ENCODE results near the gene NAA80. TPM values are rescaled to one million over a fixed set of nuclear protein-coding genes. Genes with fewer than 3 reads are reported as not detected.

The NAA80 gene
- total and polyA plus RNA-seq, 2 of the 13 experiments (the other 11 are each of a cell fraction or from before 2014, with no cell fraction given) = 3.4 to 8.7 TPM

DNA sequence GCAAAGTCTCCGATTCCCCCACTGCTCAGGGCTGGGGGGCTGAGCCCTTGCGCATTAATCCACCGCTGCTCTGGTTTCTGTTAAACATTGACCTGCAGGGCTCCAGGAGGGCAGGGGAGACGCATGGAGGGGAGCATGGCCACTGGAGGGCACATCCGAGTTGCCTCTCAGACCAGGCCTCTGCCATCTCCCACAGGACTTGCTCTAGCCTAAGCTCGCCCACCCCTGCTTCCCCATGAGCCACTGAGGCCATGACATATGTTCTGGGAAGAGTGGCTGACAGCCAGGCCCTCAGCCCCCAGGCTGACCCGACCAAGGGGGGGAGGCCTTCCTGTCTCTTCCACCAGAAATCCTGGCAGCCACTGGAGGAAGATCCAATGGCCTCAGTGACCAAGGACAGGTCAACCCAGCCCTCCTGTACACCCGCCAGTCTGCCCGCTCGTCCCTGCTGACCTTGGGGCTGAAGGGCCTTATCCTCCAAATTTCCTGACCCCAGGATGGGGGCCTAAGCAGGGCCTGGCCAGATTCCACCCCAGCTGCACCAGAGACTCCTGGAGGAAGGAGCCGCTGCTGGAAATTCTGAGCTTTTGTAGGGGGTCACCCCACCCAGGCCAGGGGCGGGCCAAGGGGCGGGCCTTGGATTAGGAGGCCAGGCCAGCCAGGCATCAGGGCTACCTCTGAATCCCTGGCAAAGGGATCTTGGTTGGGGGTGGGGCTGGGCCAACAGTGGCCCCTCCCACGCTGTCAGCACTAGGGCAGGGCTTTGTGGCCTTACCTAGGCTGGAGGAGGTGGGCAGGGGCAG lies 4.0 kb upstream of the NAA80 start, which contains the start of gene HYAL1 (continued):
- TF ChIP-seq, protein P1, sequence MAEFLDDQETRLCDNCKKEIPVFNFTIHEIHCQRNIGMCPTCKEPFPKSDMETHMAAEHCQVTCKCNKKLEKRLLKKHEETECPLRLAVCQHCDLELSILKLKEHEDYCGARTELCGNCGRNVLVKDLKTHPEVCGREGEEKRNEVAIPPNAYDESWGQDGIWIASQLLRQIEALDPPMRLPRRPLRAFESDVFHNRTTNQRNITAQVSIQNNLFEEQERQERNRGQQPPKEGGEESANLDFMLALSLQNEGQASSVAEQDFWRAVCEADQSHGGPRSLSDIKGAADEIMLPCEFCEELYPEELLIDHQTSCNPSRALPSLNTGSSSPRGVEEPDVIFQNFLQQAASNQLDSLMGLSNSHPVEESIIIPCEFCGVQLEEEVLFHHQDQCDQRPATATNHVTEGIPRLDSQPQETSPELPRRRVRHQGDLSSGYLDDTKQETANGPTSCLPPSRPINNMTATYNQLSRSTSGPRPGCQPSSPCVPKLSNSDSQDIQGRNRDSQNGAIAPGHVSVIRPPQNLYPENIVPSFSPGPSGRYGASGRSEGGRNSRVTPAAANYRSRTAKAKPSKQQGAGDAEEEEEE (CRISPR knock-in tag; IDR thresholded peaks at IDR 0.05; ENCODE audit: borderline replicate concordance) = no peak
- TF ChIP-seq ZBTB21 (CRISPR knock-in tag; IDR thresholded peaks at IDR 0.05) = no peak
- TF ChIP-seq CEBPB (IDR thresholded peaks at IDR 0.05; ENCODE audit: borderline replicate concordance, low read depth, low read length) = no peak
- peak; percentile 72; the same call in 1 of the 2 replicates for TF ChIP-seq SIN3A (IDR thresholded peaks at IDR 0.05; ENCODE audit: borderline replicate concordance, low read depth, low read length)
- no peak for TF ChIP-seq ZNF20 (CRISPR knock-in tag; IDR thresholded peaks at IDR 0.05)
- TF ChIP-seq SOX5 (CRISPR knock-in tag; IDR thresholded peaks at IDR 0.05; ENCODE audit: borderline replicate concordance) = 0 out of 2 replicates have a peak, but pooled peaks have one; percentile 18
- TF ChIP-seq, protein P2, sequence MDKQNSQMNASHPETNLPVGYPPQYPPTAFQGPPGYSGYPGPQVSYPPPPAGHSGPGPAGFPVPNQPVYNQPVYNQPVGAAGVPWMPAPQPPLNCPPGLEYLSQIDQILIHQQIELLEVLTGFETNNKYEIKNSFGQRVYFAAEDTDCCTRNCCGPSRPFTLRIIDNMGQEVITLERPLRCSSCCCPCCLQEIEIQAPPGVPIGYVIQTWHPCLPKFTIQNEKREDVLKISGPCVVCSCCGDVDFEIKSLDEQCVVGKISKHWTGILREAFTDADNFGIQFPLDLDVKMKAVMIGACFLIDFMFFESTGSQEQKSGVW (CRISPR knock-in tag; IDR thresholded peaks at IDR 0.05; ENCODE audit: borderline replicate concordance) = no peak
- TF ChIP-seq FOXA3 (CRISPR knock-in tag; IDR thresholded peaks at IDR 0.05) = peak; percentile 15; the same call in 1 of the 2 replicates
- TF ChIP-seq U2AF1 (optimal IDR thresholded peaks at IDR 0.05; ENCODE audit: low read depth, low read length) = no peak
- no peak; the same call in 1 of the 2 replicates for TF ChIP-seq ZBTB7A (CRISPR knock-in tag; IDR thresholded peaks at IDR 0.05)
- no peak for TF ChIP-seq AHR (CRISPR knock-in tag; IDR thresholded peaks at IDR 0.05)
- TF ChIP-seq ZNF660 (CRISPR knock-in tag; IDR thresholded peaks at IDR 0.05; ENCODE audit: borderline replicate concordance, low read depth) = no peak
- no peak for TF ChIP-seq ZNF7 (CRISPR knock-in tag; IDR thresholded peaks at IDR 0.05)
- TF ChIP-seq CCAR2 (optimal IDR thresholded peaks at IDR 0.05; ENCODE audit: low read depth, low read length) = no peak
- no peak for TF ChIP-seq KLF9 (CRISPR knock-in tag; IDR thresholded peaks at IDR 0.05; ENCODE audit: low read depth)
- peak; percentile 76 for TF ChIP-seq SP5 (CRISPR knock-in tag; IDR thresholded peaks at IDR 0.05; ENCODE audit: borderline replicate concordance, low read depth)
- peak; percentile 71 for TF ChIP-seq ZNF776 (CRISPR knock-in tag; IDR thresholded peaks at IDR 0.05)
- peak; percentile 77; the same call in 1 of the 2 replicates for TF ChIP-seq AFF4 (CRISPR knock-in tag; IDR thresholded peaks at IDR 0.05)
- no peak for TF ChIP-seq ZMAT5 (CRISPR knock-in tag; IDR thresholded peaks at IDR 0.05; ENCODE audit: borderline replicate concordance, low read depth)
- TF ChIP-seq, protein P3, sequence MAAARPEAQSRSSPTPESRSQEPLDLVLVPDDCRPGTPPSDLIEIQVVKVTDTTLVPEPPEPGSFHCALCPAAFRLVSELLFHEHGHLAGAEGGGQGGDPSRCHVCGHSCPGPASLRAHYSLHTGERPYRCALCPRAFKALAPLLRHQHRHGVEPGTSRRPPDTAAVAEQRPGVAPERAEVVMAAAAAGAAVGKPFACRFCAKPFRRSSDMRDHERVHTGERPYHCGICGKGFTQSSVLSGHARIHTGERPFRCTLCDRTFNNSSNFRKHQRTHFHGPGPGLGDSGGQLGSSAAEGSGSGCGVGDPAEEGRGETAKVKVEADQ (CRISPR knock-in tag; IDR thresholded peaks at IDR 0.05; ENCODE audit: borderline replicate concordance) = no peak
- TF ChIP-seq ZNF629 (CRISPR knock-in tag; conservative IDR thresholded peaks at IDR 0.05) = no peak
- TF ChIP-seq ZNF740 (CRISPR knock-in tag; IDR thresholded peaks at IDR 0.05) = 0 out of 2 replicates have a peak, but pooled peaks have one; percentile 29
